NB4 (cell line): Measurements from ENCODE around the gene USH2A.

Experiments
- DNase-seq: peaks from one replicate; pipeline ENCODE4 v3.0.0; 2010; ENCODE audit warnings: low read depth
- H3K4me3 ChIP-seq: one replicate; pipeline ENCODE4 v1.5.1; 2011; ENCODE audit warnings: mild to moderate bottlenecking, low read depth, low read length, moderate library complexity
- CTCF ChIP-seq: IDR thresholded peaks from one replicate; pipeline ENCODE4 v1.5.1; 2012; ENCODE audit warnings: low read depth, low read length
- MAX ChIP-seq: IDR thresholded peaks from 2 replicates; pipeline ENCODE4 v1.6.1; 2011; ENCODE audit warnings: low read depth, low read length
- MYC ChIP-seq: IDR thresholded peaks from 2 replicates; pipeline ENCODE4 v1.6.1; 2011; ENCODE audit warnings: low read depth, low read length
- POLR2A ChIP-seq: IDR thresholded peaks from 2 replicates; pipeline ENCODE4 v1.6.1; 2011; ENCODE audit warnings: mild to moderate bottlenecking; ENCODE audit not compliant: insufficient read length; ENCODE audit errors: extremely low read depth

The USH2A gene

DNA sequence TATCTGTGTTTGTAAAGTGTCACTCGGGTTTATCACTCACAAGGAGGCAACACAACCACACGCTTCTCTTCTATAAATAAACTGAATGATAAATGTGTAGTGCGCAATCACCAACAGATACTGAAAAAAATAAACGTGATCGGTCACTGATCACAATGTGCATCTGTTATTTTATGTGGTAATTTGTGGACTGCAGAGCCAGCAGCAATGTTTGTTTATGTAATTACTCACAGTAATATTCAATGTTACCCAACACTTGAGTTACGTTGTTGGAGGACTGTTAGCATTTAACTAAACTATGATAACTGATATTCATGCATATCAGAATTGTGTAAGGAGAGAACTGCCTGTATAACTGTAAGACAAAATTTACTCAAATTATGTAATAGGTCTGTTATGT is 129.6 kb downstream of the USH2A start:
- no peak overlapping the region for H3K4me3 ChIP-seq
- no peak for TF ChIP-seq CTCF
- no peak for TF ChIP-seq POLR2A
- no peak for TF ChIP-seq MYC
- no peak for TF ChIP-seq MAX
- no peak for DNase-seq

DNA sequence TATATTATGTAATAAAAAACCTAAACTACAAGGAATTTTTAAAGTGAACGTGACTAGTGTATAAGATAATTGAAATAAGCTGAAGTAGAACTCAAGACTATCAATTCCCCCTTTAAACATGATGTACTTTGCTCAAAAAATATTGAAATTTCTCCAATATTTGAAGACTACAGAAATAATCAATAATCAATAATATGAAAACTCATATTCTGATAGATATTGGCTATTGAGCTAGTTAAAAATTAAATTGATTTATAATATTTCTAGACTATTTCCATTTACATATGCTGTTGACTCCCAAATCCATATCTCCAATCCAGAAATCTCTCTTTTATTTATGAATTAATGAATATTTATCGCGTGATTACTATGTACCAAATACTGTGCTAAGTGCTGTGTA is 133.2 kb downstream of the USH2A start:
- DNase-seq, result no peak
- TF ChIP-seq POLR2A (no peak), MYC (no peak), CTCF (no peak), MAX (no peak)
- H3K4me3 ChIP-seq, result no peak overlapping the region

- DNase-seq, result no peak
- no peak for TF ChIP-seq MAX
- no peak for TF ChIP-seq MYC
- no peak for TF ChIP-seq CTCF
- TF ChIP-seq POLR2A, result no peak
Observed at GRCh38 chr1:216285052-216285451, 138.2 kb downstream of the USH2A start.

GRCh38 chr1:216281757-216282156 is 141.5 kb downstream of the USH2A start:
- DNase-seq, result no peak
- no peak overlapping the region for H3K4me3 ChIP-seq
- no peak for TF ChIP-seq POLR2A
- no peak for TF ChIP-seq MYC
- no peak for TF ChIP-seq MAX
- TF ChIP-seq CTCF, result no peak

More at GRCh38 chr1:216285052-216285451, 138.2 kb downstream of the USH2A start:
- no peak overlapping the region for H3K4me3 ChIP-seq

- H3K4me3 ChIP-seq, result no peak overlapping the region
- DNase-seq, result no peak
Observed at GRCh38 chr1:216270086-216270773, 153.0 kb downstream of the USH2A start.

More at GRCh38 chr1:216270086-216270773, 153.0 kb downstream of the USH2A start:
- no peak for TF ChIP-seq CTCF
- TF ChIP-seq MAX, result no peak
- no peak for TF ChIP-seq POLR2A
- TF ChIP-seq MYC, result no peak
